Tibial artery (tissue), 4 donors: ENCODE measurements around the gene ALOXE3.

Experiments
- DNase-seq, 2 donors: peaks; one replicate each; pipeline ENCODE4 v3.0.0-alpha.2; 2019
- H3K27ac ChIP-seq, 2 donors: fragments of 200-600 bp; sonication (generic) in 1 of 2; 1 replicate in 1 of 2; 2 replicates in 1 of 2; pipeline ENCODE4 v1.5.1; 2018 to 2019; ENCODE audit warnings: mild to moderate bottlenecking in 1 of 2
- H3K27me3 ChIP-seq, 2 donors: fragments of 200-600 bp; sonication (generic) in 1 of 2; one replicate each; pipeline versions ENCODE4 v1.5.1 to v1.6.0; 2016 to 2019
- H3K36me3 ChIP-seq, 3 donors: fragments of 200-600 bp; sonication (generic) in 2 of 3; one replicate each; pipeline ENCODE4 v1.5.1; 2016 to 2019; ENCODE audit warnings: mild to moderate bottlenecking in 2 of 3
- H3K4me1 ChIP-seq, 4 donors: fragments of 200-600 bp; sonication (generic) in 2 of 4; 1 replicate in 3 of 4; 2 replicates in 1 of 4; pipeline ENCODE4 v1.5.1; 2016 to 2019
- H3K4me3 ChIP-seq, 2 donors: fragments of 200-600 bp; sonication (generic) in 1 of 2; 1 replicate in 1 of 2; 2 replicates in 1 of 2; pipeline ENCODE4 v1.5.1; 2018 to 2019; ENCODE audit warnings: mild to moderate bottlenecking in 2 of 2
- H3K9me3 ChIP-seq, 3 donors: fragments of 200-600 bp; sonication (generic) in 1 of 3; one replicate each; pipeline ENCODE4 v1.5.1; 2016 to 2019
- CTCF ChIP-seq, 2 experiments: fragments of 200-600 bp in 1 of 2; fragments of 450-650 bp in 1 of 2; IDR thresholded peaks; one replicate each; pipeline ENCODE4 v1.5.1; 2017 to 2019; ENCODE audit warnings: antibody characterized with exemption in 2 of 2, mild to moderate bottlenecking in 1 of 2, moderate library complexity in 1 of 2
- intact Hi-C: fragments of 100-400 bp; cut with DNase I; formaldehyde crosslinking; loops from one replicate; pipeline ENCODE4 v1.15.0; 2023; ENCODE audit warnings: low total_unique reads

The ALOXE3 gene

GRCh38 chr17:8160224-8160577 lies 41.9 kb upstream of the ALOXE3 start:
- Histone ChIP-seq H3K36me3 (peaks cover 0 to 25% (median 19%) of the 10 kb centered on the region in 3 donors), H3K9me3 (no peaks in the 10 kb centered on the region), H3K27ac (peak overlapping the region; percentile 99 to 100), H3K27me3 (no peaks in the 10 kb centered on the region), H3K4me1 (peaks cover 0 to 69% (median 45%) of the 10 kb centered on the region in 4 donors), H3K4me3 (no peak overlapping the region)
- no peak for TF ChIP-seq CTCF (IDR thresholded peaks at IDR 0.05)
- intact Hi-C loops, result loop anchor here (2.0 to 5.0 kb wide), 2 partner anchors 23 to 38 kb away; partner anchors contain the start of gene HES7
- no peak for DNase-seq

- H3K27ac ChIP-seq, result peak overlapping the region; percentile 99 to 100
- intact Hi-C loops, result loop anchor here (2.0 to 10.0 kb wide), 3 partner anchors 23 to 315 kb away; partner anchors contain the start of gene HES7
- H3K27me3 ChIP-seq, result no peaks in the 10 kb centered on the region
- no peak for DNase-seq
- no peaks in the 10 kb centered on the region for H3K9me3 ChIP-seq
- H3K36me3 ChIP-seq, result peaks cover 0 to 26% (median 19%) of the 10 kb centered on the region in 3 donors
- peak in 1 of 2 experiments; percentile 4 for TF ChIP-seq CTCF (IDR thresholded peaks at IDR 0.05)
- H3K4me3 ChIP-seq, result no peak overlapping the region
- peaks cover 0 to 68% (median 42%) of the 10 kb centered on the region in 4 donors for H3K4me1 ChIP-seq
Measured at GRCh38 chr17:8159459-8160223, 41.3 kb upstream of the ALOXE3 start.

GRCh38 chr17:8159032-8159400 lies 40.7 kb upstream of the ALOXE3 start:
- H3K4me1 ChIP-seq, result peaks cover 0 to 61% (median 36%) of the 10 kb centered on the region in 4 donors
- H3K4me3 ChIP-seq, result no peak overlapping the region

GRCh38 chr17:8158267-8159031 lies 40.1 kb upstream of the ALOXE3 start:
- H3K27ac ChIP-seq, result peak overlapping the region; percentile 99 to 100
- H3K4me3 ChIP-seq, result peak overlapping the region in 1 of 2 donors; percentile 27
- H3K9me3 ChIP-seq, result no peaks in the 10 kb centered on the region
- H3K36me3 ChIP-seq, result peaks cover 0 to 26% (median 19%) of the 10 kb centered on the region in 3 donors
- intact Hi-C loops, result loop anchor here (10.0 kb wide), 1 partner anchor 314 kb away; no protein-coding TSS in a partner anchor
- no peaks in the 10 kb centered on the region for H3K27me3 ChIP-seq
- peaks cover 0 to 57% (median 33%) of the 10 kb centered on the region in 4 donors for H3K4me1 ChIP-seq
- TF ChIP-seq CTCF (IDR thresholded peaks at IDR 0.05), result peak; percentile 90 to 94
- peak; percentile 95 to 97 for DNase-seq

More at GRCh38 chr17:8159032-8159400, 40.7 kb upstream of the ALOXE3 start:
- TF ChIP-seq CTCF (IDR thresholded peaks at IDR 0.05), result no peak
- no peak for DNase-seq
- intact Hi-C loops, result loop anchor here (10.0 kb wide), 1 partner anchor 314 kb away; no protein-coding TSS in a partner anchor
- no peaks in the 10 kb centered on the region for H3K9me3 ChIP-seq
- H3K27ac ChIP-seq, result peak overlapping the region; percentile 99 to 100
- no peaks in the 10 kb centered on the region for H3K27me3 ChIP-seq
- peaks cover 0 to 26% (median 19%) of the 10 kb centered on the region in 3 donors for H3K36me3 ChIP-seq

GRCh38 chr17:8156246-8156992 lies 38.1 kb upstream of the ALOXE3 start:
- peaks cover 0 to 54% (median 33%) of the 10 kb centered on the region in 4 donors for H3K4me1 ChIP-seq

More at GRCh38 chr17:8156246-8156992, 38.1 kb upstream of the ALOXE3 start:
- H3K36me3 ChIP-seq, result peaks cover 17 to 36% (median 31%) of the 10 kb centered on the region in 3 donors
- TF ChIP-seq CTCF (IDR thresholded peaks at IDR 0.05), result peak in 1 of 2 experiments; percentile 24
- peak; percentile 100 for DNase-seq
- intact Hi-C loops, result loop anchor here (10.0 kb wide), 1 partner anchor 312 kb away; no protein-coding TSS in a partner anchor
- H3K27me3 ChIP-seq, result no peaks in the 10 kb centered on the region
- H3K27ac ChIP-seq, result peak overlapping the region; percentile 99 to 100
- H3K9me3 ChIP-seq, result no peaks in the 10 kb centered on the region
- peak overlapping the region; percentile 86 to 91 for H3K4me3 ChIP-seq
